ENCODE results near the gene DNAH3. TPM values are rescaled to one million over a fixed set of nuclear protein-coding genes. Genes with fewer than 3 reads are reported as not detected.
"Not testable (repeated sequence)": the region's sequence is repeated elsewhere in the genome, so short reads cannot be mapped to it uniquely, and the experiment has no call there.

DNAH3 gene
- total RNA-seq, 1 donor from 2014 or later: 1.0 TPM

- H3K9ac ChIP-seq (ENCODE audit: low read depth in 1 of 3, low read length in 3 of 3): no peak overlapping the region
- peaks cover 0 to 4% (median 3%) of the 10 kb centered on the region in 3 donors for H3K4me1 ChIP-seq (ENCODE audit: control insufficient read depth in 3 of 3, insufficient read depth in 3 of 3, low read length in 3 of 3)
- H3K27me3 ChIP-seq (ENCODE audit: control insufficient read depth in 3 of 3, insufficient read depth in 3 of 3, low read length in 3 of 3): peaks cover 0 to 2% (median 0%) of the 10 kb centered on the region in 3 donors
- no peaks in the 10 kb centered on the region for H3K9me3 ChIP-seq (ENCODE audit: control insufficient read depth in 3 of 3, low read length in 3 of 3)
- H3K4me3 ChIP-seq (ENCODE audit: low read length in 3 of 3): no peak overlapping the region
- H3K27ac ChIP-seq (ENCODE audit: low read depth, low read length): no peak overlapping the region
- peaks cover 9 to 14% (median 11%) of the 10 kb centered on the region in 3 donors for H3K36me3 ChIP-seq (ENCODE audit: control insufficient read depth in 3 of 3, insufficient read depth in 3 of 3, low read length in 3 of 3)
Observed at GRCh38 chr16:21186326-21186691, 35.7 kb upstream of the DNAH3 start.

- peaks cover 0 to 4% (median 3%) of the 10 kb centered on the region in 3 donors for H3K4me1 ChIP-seq (ENCODE audit: control insufficient read depth in 3 of 3, insufficient read depth in 3 of 3, low read length in 3 of 3)
- peaks cover 14 to 19% (median 15%) of the 10 kb centered on the region in 3 donors for H3K36me3 ChIP-seq (ENCODE audit: control insufficient read depth in 3 of 3, insufficient read depth in 3 of 3, low read length in 3 of 3)
- H3K9ac ChIP-seq (ENCODE audit: low read depth in 1 of 3, low read length in 3 of 3): no peak overlapping the region
- H3K27ac ChIP-seq (ENCODE audit: low read depth, low read length): no peak overlapping the region
- peaks cover 0 to 2% (median 0%) of the 10 kb centered on the region in 3 donors for H3K27me3 ChIP-seq (ENCODE audit: control insufficient read depth in 3 of 3, insufficient read depth in 3 of 3, low read length in 3 of 3)
- H3K4me3 ChIP-seq (ENCODE audit: low read length in 3 of 3): no peak overlapping the region
- H3K9me3 ChIP-seq (ENCODE audit: control insufficient read depth in 3 of 3, low read length in 3 of 3): no peaks in the 10 kb centered on the region
Observed at GRCh38 chr16:21185659-21186325, 35.1 kb upstream of the DNAH3 start.

GRCh38 chr16:21184834-21185233 is 34.2 kb upstream of the DNAH3 start:
- Histone ChIP-seq H3K4me1 (ENCODE audit: control insufficient read depth in 3 of 3, insufficient read depth in 3 of 3, low read length in 3 of 3) (peaks cover 0 to 4% (median 3%) of the 10 kb centered on the region in 3 donors), H3K9ac (ENCODE audit: low read depth in 1 of 3, low read length in 3 of 3) (no peak overlapping the region), H3K4me3 (ENCODE audit: low read length in 3 of 3) (no peak overlapping the region), H3K36me3 (ENCODE audit: control insufficient read depth in 3 of 3, insufficient read depth in 3 of 3, low read length in 3 of 3) (peaks cover 16 to 27% (median 24%) of the 10 kb centered on the region in 3 donors), H3K27ac (ENCODE audit: low read depth, low read length) (no peak overlapping the region), H3K27me3 (ENCODE audit: control insufficient read depth in 3 of 3, insufficient read depth in 3 of 3, low read length in 3 of 3) (peaks cover 0 to 2% (median 0%) of the 10 kb centered on the region in 3 donors), H3K9me3 (ENCODE audit: control insufficient read depth in 3 of 3, low read length in 3 of 3) (no peaks in the 10 kb centered on the region)

- H3K36me3 ChIP-seq (ENCODE audit: control insufficient read depth in 3 of 3, insufficient read depth in 3 of 3, low read length in 3 of 3): peaks cover 24 to 35% (median 31%) of the 10 kb centered on the region in 3 donors
- H3K4me1 ChIP-seq (ENCODE audit: control insufficient read depth in 3 of 3, insufficient read depth in 3 of 3, low read length in 3 of 3): peaks cover 0 to 4% (median 3%) of the 10 kb centered on the region in 3 donors
- H3K27ac ChIP-seq (ENCODE audit: low read depth, low read length): no peak overlapping the region
- no peaks in the 10 kb centered on the region for H3K9me3 ChIP-seq (ENCODE audit: control insufficient read depth in 3 of 3, low read length in 3 of 3)
- no peak overlapping the region for H3K4me3 ChIP-seq (ENCODE audit: low read length in 3 of 3)
- peaks cover 0 to 2% (median 0%) of the 10 kb centered on the region in 3 donors for H3K27me3 ChIP-seq (ENCODE audit: control insufficient read depth in 3 of 3, insufficient read depth in 3 of 3, low read length in 3 of 3)
- H3K9ac ChIP-seq (ENCODE audit: low read depth in 1 of 3, low read length in 3 of 3): no peak overlapping the region
Observed at GRCh38 chr16:21183995-21184394, 33.3 kb upstream of the DNAH3 start.

GRCh38 chr16:21179983-21180365 is 29.3 kb upstream of the DNAH3 start:
- Histone ChIP-seq H3K4me1 (ENCODE audit: control insufficient read depth in 3 of 3, insufficient read depth in 3 of 3, low read length in 3 of 3) (no peaks in the 10 kb centered on the region), H3K9ac (ENCODE audit: low read depth in 1 of 3, low read length in 3 of 3) (no peak overlapping the region), H3K27ac (ENCODE audit: low read depth, low read length) (no peak overlapping the region), H3K4me3 (ENCODE audit: low read length in 3 of 3) (no peak overlapping the region), H3K27me3 (ENCODE audit: control insufficient read depth in 3 of 3, insufficient read depth in 3 of 3, low read length in 3 of 3) (no peaks in the 10 kb centered on the region), H3K36me3 (ENCODE audit: control insufficient read depth in 3 of 3, insufficient read depth in 3 of 3, low read length in 3 of 3) (peaks cover 36 to 57% (median 54%) of the 10 kb centered on the region in 3 donors), H3K9me3 (ENCODE audit: control insufficient read depth in 3 of 3, low read length in 3 of 3) (no peaks in the 10 kb centered on the region)

GRCh38 chr16:21179126-21179982 is 28.7 kb upstream of the DNAH3 start:
- H3K4me1 ChIP-seq (ENCODE audit: control insufficient read depth in 3 of 3, insufficient read depth in 3 of 3, low read length in 3 of 3): no peaks in the 10 kb centered on the region
- H3K4me3 ChIP-seq (ENCODE audit: low read length in 3 of 3): no peak overlapping the region
- no peak overlapping the region for H3K9ac ChIP-seq (ENCODE audit: low read depth in 1 of 3, low read length in 3 of 3)
- peaks cover 42 to 63% (median 59%) of the 10 kb centered on the region in 3 donors for H3K36me3 ChIP-seq (ENCODE audit: control insufficient read depth in 3 of 3, insufficient read depth in 3 of 3, low read length in 3 of 3)
- no peaks in the 10 kb centered on the region for H3K27me3 ChIP-seq (ENCODE audit: control insufficient read depth in 3 of 3, insufficient read depth in 3 of 3, low read length in 3 of 3)
- H3K9me3 ChIP-seq (ENCODE audit: control insufficient read depth in 3 of 3, low read length in 3 of 3): no peaks in the 10 kb centered on the region
- H3K27ac ChIP-seq (ENCODE audit: low read depth, low read length): no peak overlapping the region

GRCh38 chr16:21175397-21175796 is 24.8 kb upstream of the DNAH3 start:
- no peaks in the 10 kb centered on the region for H3K9me3 ChIP-seq (ENCODE audit: control insufficient read depth in 3 of 3, low read length in 3 of 3)
- no peak overlapping the region for H3K27ac ChIP-seq (ENCODE audit: low read depth, low read length)
- H3K9ac ChIP-seq (ENCODE audit: low read depth in 1 of 3, low read length in 3 of 3): no peak overlapping the region
- H3K4me3 ChIP-seq (ENCODE audit: low read length in 3 of 3): no peak overlapping the region
- peaks cover 50 to 76% (median 75%) of the 10 kb centered on the region in 3 donors for H3K36me3 ChIP-seq (ENCODE audit: control insufficient read depth in 3 of 3, insufficient read depth in 3 of 3, low read length in 3 of 3)
- H3K27me3 ChIP-seq (ENCODE audit: control insufficient read depth in 3 of 3, insufficient read depth in 3 of 3, low read length in 3 of 3): no peaks in the 10 kb centered on the region
- H3K4me1 ChIP-seq (ENCODE audit: control insufficient read depth in 3 of 3, insufficient read depth in 3 of 3, low read length in 3 of 3): no peaks in the 10 kb centered on the region

- Histone ChIP-seq H3K27ac (ENCODE audit: low read depth, low read length) (no peak overlapping the region), H3K27me3 (ENCODE audit: control insufficient read depth in 3 of 3, insufficient read depth in 3 of 3, low read length in 3 of 3) (no peaks in the 10 kb centered on the region), H3K36me3 (ENCODE audit: control insufficient read depth in 3 of 3, insufficient read depth in 3 of 3, low read length in 3 of 3) (peaks cover 38 to 65% (median 62%) of the 10 kb centered on the region in 3 donors), H3K9ac (ENCODE audit: low read depth in 1 of 3, low read length in 3 of 3) (no peak overlapping the region), H3K4me1 (ENCODE audit: control insufficient read depth in 3 of 3, insufficient read depth in 3 of 3, low read length in 3 of 3) (peaks cover 0 to 7% (median 0%) of the 10 kb centered on the region in 3 donors), H3K9me3 (ENCODE audit: control insufficient read depth in 3 of 3, low read length in 3 of 3) (no peaks in the 10 kb centered on the region), H3K4me3 (ENCODE audit: low read length in 3 of 3) (no peak overlapping the region)
Observed at GRCh38 chr16:21172650-21173049, 22.0 kb upstream of the DNAH3 start.

- not testable (repeated sequence) for H3K4me3 ChIP-seq (ENCODE audit: low read length in 3 of 3); H3K27ac ChIP-seq (ENCODE audit: low read depth, low read length); H3K27me3 ChIP-seq (ENCODE audit: control insufficient read depth in 3 of 3, insufficient read depth in 3 of 3, low read length in 3 of 3); H3K9me3 ChIP-seq (ENCODE audit: control insufficient read depth in 3 of 3, low read length in 3 of 3); H3K9ac ChIP-seq (ENCODE audit: low read depth in 1 of 3, low read length in 3 of 3)
- Histone ChIP-seq H3K36me3 (ENCODE audit: control insufficient read depth in 3 of 3, insufficient read depth in 3 of 3, low read length in 3 of 3) (peaks cover 48 to 72% (median 65%) of the 10 kb centered on the region in 3 donors), H3K4me1 (ENCODE audit: control insufficient read depth in 3 of 3, insufficient read depth in 3 of 3, low read length in 3 of 3) (peaks cover 0 to 15% (median 0%) of the 10 kb centered on the region in 3 donors)
Observed at GRCh38 chr16:21170116-21170515, 19.5 kb upstream of the DNAH3 start.
